ENCODE data around the gene SLC29A1.

SLC29A1 gene

GRCh38 chr6:44188819-44189218, 34.6 kb upstream of the SLC29A1 start:
- Histone ChIP-seq H3K36me3 (replicated peaks; ENCODE audit: low read depth, low read length) (no peaks in the 10 kb centered on the region), H3K27me3 (ENCODE audit: low read depth, low read length) (peaks cover 17% of the 10 kb centered on the region; the same call in 1 of the 2 replicates), H3K79me2 (ENCODE audit: low read length) (no peaks in the 10 kb centered on the region), H2AFZ (ENCODE audit: low read depth, low read length) (no peak overlapping the region), H3K4me2 (ENCODE audit: low read length) (no peak overlapping the region), H3K27ac (ENCODE audit: low read length) (no peak overlapping the region), H4K20me1 (ENCODE audit: insufficient read depth, low read length) (no peaks in the 10 kb centered on the region), H3K4me1 (ENCODE audit: low read length) (peaks cover 48% of the 10 kb centered on the region), H3K9me3 (ENCODE audit: insufficient read depth, low read length) (no peaks in the 10 kb centered on the region), H3K9ac (ENCODE audit: low read length) (no peak overlapping the region), H3K4me3 (ENCODE audit: low read length) (no peak overlapping the region)
- TF ChIP-seq EZH2phosphoT487 (IDR thresholded peaks at IDR 0.05; ENCODE audit: low read depth) (no peak), CTCF (IDR thresholded peaks at IDR 0.05; ENCODE audit: low read depth, low read length) (no peak)

- no peaks in the 10 kb centered on the region for H3K79me2 ChIP-seq (ENCODE audit: low read length)
- TF ChIP-seq EZH2phosphoT487 (IDR thresholded peaks at IDR 0.05; ENCODE audit: low read depth) (no peak), CTCF (IDR thresholded peaks at IDR 0.05; ENCODE audit: low read depth, low read length) (no peak)
- no peaks in the 10 kb centered on the region for H3K36me3 ChIP-seq (replicated peaks; ENCODE audit: low read depth, low read length)
- H3K9ac ChIP-seq (ENCODE audit: low read length): no peak overlapping the region
- no peak overlapping the region for H3K4me2 ChIP-seq (ENCODE audit: low read length)
- H4K20me1 ChIP-seq (ENCODE audit: insufficient read depth, low read length): no peaks in the 10 kb centered on the region
- H3K4me1 ChIP-seq (ENCODE audit: low read length): peaks cover 48% of the 10 kb centered on the region
- H3K9me3 ChIP-seq (ENCODE audit: insufficient read depth, low read length): no peaks in the 10 kb centered on the region
- H3K27me3 ChIP-seq (ENCODE audit: low read depth, low read length): peaks cover 16% of the 10 kb centered on the region
- H3K27ac ChIP-seq (ENCODE audit: low read length): no peak overlapping the region
- H2AFZ ChIP-seq (ENCODE audit: low read depth, low read length): no peak overlapping the region
- no peak overlapping the region for H3K4me3 ChIP-seq (ENCODE audit: low read length)
Observed at GRCh38 chr6:44189257-44189656, 34.1 kb upstream of the SLC29A1 start.

- Histone ChIP-seq H3K27ac (ENCODE audit: low read length) (no peak overlapping the region), H3K4me1 (ENCODE audit: low read length) (peaks cover 38% of the 10 kb centered on the region), H3K79me2 (ENCODE audit: low read length) (no peaks in the 10 kb centered on the region), H3K4me3 (ENCODE audit: low read length) (peak overlapping the region; percentile 55), H3K27me3 (ENCODE audit: low read depth, low read length) (peaks cover 22% of the 10 kb centered on the region), H2AFZ (ENCODE audit: low read depth, low read length) (no peak overlapping the region), H3K9ac (ENCODE audit: low read length) (no peak overlapping the region), H3K4me2 (ENCODE audit: low read length) (peak overlapping the region; percentile 71), H4K20me1 (ENCODE audit: insufficient read depth, low read length) (no peaks in the 10 kb centered on the region), H3K36me3 (replicated peaks; ENCODE audit: low read depth, low read length) (no peaks in the 10 kb centered on the region), H3K9me3 (ENCODE audit: insufficient read depth, low read length) (no peaks in the 10 kb centered on the region)
- TF ChIP-seq EZH2phosphoT487 (IDR thresholded peaks at IDR 0.05; ENCODE audit: low read depth) (no peak), CTCF (IDR thresholded peaks at IDR 0.05; ENCODE audit: low read depth, low read length) (no peak)
Observed at GRCh38 chr6:44190715-44191114, 32.7 kb upstream of the SLC29A1 start.

GRCh38 chr6:44192428-44193041, 30.9 kb upstream of the SLC29A1 start:
- H3K36me3 ChIP-seq (replicated peaks; ENCODE audit: low read depth, low read length): no peaks in the 10 kb centered on the region
- peak overlapping the region; percentile 49; the same call in 1 of the 2 replicates for H2AFZ ChIP-seq (ENCODE audit: low read depth, low read length)
- no peak overlapping the region for H3K9ac ChIP-seq (ENCODE audit: low read length)
- H3K79me2 ChIP-seq (ENCODE audit: low read length): no peaks in the 10 kb centered on the region
- H3K4me3 ChIP-seq (ENCODE audit: low read length): 0 out of 2 replicates have a peak overlapping the region, but pooled peaks have one; percentile 2
- no peak overlapping the region for H3K27ac ChIP-seq (ENCODE audit: low read length)
- peak overlapping the region; percentile 24 for H3K4me2 ChIP-seq (ENCODE audit: low read length)
- H4K20me1 ChIP-seq (ENCODE audit: insufficient read depth, low read length): no peaks in the 10 kb centered on the region
- no peaks in the 10 kb centered on the region for H3K9me3 ChIP-seq (ENCODE audit: insufficient read depth, low read length)
- H3K27me3 ChIP-seq (ENCODE audit: low read depth, low read length): peaks cover 22% of the 10 kb centered on the region
- peaks cover 30% of the 10 kb centered on the region for H3K4me1 ChIP-seq (ENCODE audit: low read length)
- TF ChIP-seq EZH2phosphoT487 (IDR thresholded peaks at IDR 0.05; ENCODE audit: low read depth) (no peak), CTCF (IDR thresholded peaks at IDR 0.05; ENCODE audit: low read depth, low read length) (no peak)
